ENCODE results near the gene EFCC1. TPM values are rescaled to one million over a fixed set of nuclear protein-coding genes. Genes with fewer than 3 reads are reported as not detected.
A peak's percentile ranks its signal among the peaks of the same experiment; 100 is the strongest.

The EFCC1 gene
- total RNA-seq, 2 experiments from 2014 or later = not detected

DNA sequence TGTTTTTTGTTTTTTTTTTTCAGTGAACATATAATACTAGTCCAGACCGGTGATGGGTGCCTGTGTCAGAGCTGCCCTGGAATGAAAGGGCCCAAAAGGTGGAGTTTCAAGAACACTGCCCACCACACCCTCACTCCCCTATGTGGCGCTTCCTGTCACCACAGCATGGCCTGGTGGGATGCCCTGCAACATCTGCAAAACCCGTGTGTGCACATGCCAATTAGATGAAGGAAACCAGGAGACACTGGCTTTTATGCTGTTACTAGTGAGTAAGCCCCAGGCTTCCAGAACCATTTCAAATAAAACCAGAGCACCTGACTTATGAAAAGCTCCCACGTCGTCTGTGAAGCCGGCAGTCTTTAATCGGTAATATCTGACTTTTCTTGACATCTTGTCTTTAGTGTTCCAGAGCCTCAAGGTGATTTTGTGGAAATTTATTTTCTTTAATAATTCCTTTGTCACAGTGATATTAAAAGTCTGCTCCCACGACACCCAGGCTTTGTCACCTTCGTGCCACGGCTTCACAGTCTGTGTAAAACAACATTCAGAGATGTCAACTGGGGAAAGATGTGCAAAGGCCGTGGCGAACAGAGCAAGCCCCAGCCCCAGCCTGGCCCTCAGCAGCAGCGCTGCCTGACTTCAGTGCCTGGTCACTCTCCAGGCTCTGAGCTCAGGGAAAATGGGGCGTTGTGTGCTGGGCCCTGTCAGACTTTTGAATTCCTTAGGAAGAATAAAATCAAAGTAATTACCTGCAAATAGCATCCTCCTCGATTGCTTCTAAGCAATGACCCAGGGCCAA lies 13.6 kb upstream of the EFCC1 start:
- TF ChIP-seq, protein P1, sequence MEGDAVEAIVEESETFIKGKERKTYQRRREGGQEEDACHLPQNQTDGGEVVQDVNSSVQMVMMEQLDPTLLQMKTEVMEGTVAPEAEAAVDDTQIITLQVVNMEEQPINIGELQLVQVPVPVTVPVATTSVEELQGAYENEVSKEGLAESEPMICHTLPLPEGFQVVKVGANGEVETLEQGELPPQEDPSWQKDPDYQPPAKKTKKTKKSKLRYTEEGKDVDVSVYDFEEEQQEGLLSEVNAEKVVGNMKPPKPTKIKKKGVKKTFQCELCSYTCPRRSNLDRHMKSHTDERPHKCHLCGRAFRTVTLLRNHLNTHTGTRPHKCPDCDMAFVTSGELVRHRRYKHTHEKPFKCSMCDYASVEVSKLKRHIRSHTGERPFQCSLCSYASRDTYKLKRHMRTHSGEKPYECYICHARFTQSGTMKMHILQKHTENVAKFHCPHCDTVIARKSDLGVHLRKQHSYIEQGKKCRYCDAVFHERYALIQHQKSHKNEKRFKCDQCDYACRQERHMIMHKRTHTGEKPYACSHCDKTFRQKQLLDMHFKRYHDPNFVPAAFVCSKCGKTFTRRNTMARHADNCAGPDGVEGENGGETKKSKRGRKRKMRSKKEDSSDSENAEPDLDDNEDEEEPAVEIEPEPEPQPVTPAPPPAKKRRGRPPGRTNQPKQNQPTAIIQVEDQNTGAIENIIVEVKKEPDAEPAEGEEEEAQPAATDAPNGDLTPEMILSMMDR (conservative IDR thresholded peaks at IDR 0.05; ENCODE audit: low read length) = no peak
- TF ChIP-seq EZH2phosphoT487 (IDR thresholded peaks at IDR 0.05; ENCODE audit: borderline replicate concordance, low read depth, low read length) = no peak
- Histone ChIP-seq H3K27ac (ENCODE audit: low read depth, low read length, poor library complexity, severe bottlenecking) (no peak overlapping the region), H3K9me2 (ENCODE audit: insufficient read depth, low read length) (no peaks in the 10 kb centered on the region), H3K36me3 (ENCODE audit: insufficient read depth, low read length) (no peaks in the 10 kb centered on the region), H3K4me3 (ENCODE audit: low read depth, low read length, poor library complexity, severe bottlenecking) (no peak overlapping the region), H3K4me2 (ENCODE audit: low read length) (no peak overlapping the region), H3K4me1 (ENCODE audit: insufficient read depth, low read length, poor library complexity, severe bottlenecking) (no peaks in the 10 kb centered on the region), H4K20me1 (ENCODE audit: insufficient read depth, low read length) (no peaks in the 10 kb centered on the region), H2AFZ (ENCODE audit: low read length) (no peak overlapping the region), H3K9me3 (ENCODE audit: low read length) (no peaks in the 10 kb centered on the region), H3K79me2 (ENCODE audit: insufficient read depth, low read depth, low read length) (no peaks in the 10 kb centered on the region)
- ChIA-PET POLR2A (no interaction called here), CTCF (ENCODE audit: unreplicated experiment) (no interaction called here)
- no TSS peak for BruUV-seq (replicated peaks)
- no peak for DNase-seq (ENCODE audit: low spot score)
- intact Hi-C loops (cut with micrococcal nuclease; ENCODE audit: unreplicated experiment) = no loop called here

DNA sequence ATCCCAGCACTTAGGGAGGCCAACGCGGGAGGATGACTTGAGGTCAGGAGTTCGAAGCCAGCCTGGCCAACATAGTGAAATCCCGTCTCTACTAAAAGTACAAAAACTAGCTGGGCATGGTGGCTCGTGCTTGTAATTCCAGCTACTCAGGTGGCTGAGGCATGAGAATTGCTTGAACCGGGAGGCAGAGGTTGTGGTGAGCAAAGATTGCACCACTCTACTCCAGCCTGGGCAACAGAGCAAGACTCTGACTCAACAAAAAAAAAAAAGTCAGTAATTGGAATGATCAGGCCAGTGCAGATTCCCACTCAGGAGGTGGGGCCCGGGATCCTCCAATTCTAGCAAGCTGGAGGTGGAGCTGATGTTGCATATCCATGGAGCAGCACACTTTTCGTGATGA lies 12.8 kb upstream of the EFCC1 start:
- intact Hi-C loops (cut with micrococcal nuclease; ENCODE audit: unreplicated experiment) = no loop called here
- no peak overlapping the region for H2AFZ ChIP-seq (ENCODE audit: low read length)
- no peaks in the 10 kb centered on the region for H3K9me2 ChIP-seq (ENCODE audit: insufficient read depth, low read length)
- POLR2A ChIA-PET = no interaction called here
- BruUV-seq (replicated peaks) = no TSS peak
- no peak overlapping the region for H3K4me3 ChIP-seq (ENCODE audit: low read depth, low read length, poor library complexity, severe bottlenecking)
- DNase-seq (ENCODE audit: low spot score) = no peak
- CTCF ChIA-PET (ENCODE audit: unreplicated experiment) = no interaction called here
- no peaks in the 10 kb centered on the region for H3K4me1 ChIP-seq (ENCODE audit: insufficient read depth, low read length, poor library complexity, severe bottlenecking)
- no peak overlapping the region for H3K27ac ChIP-seq (ENCODE audit: low read depth, low read length, poor library complexity, severe bottlenecking)
- H3K9me3 ChIP-seq (ENCODE audit: low read length) = no peaks in the 10 kb centered on the region
- no peaks in the 10 kb centered on the region for H3K79me2 ChIP-seq (ENCODE audit: insufficient read depth, low read depth, low read length)
- TF ChIP-seq EZH2phosphoT487 (IDR thresholded peaks at IDR 0.05; ENCODE audit: borderline replicate concordance, low read depth, low read length) = no peak
- TF ChIP-seq, protein P1 (conservative IDR thresholded peaks at IDR 0.05; ENCODE audit: low read length) = no peak
- no peaks in the 10 kb centered on the region for H4K20me1 ChIP-seq (ENCODE audit: insufficient read depth, low read length)
- H3K36me3 ChIP-seq (ENCODE audit: insufficient read depth, low read length) = no peaks in the 10 kb centered on the region
- H3K4me2 ChIP-seq (ENCODE audit: low read length) = no peak overlapping the region

DNA sequence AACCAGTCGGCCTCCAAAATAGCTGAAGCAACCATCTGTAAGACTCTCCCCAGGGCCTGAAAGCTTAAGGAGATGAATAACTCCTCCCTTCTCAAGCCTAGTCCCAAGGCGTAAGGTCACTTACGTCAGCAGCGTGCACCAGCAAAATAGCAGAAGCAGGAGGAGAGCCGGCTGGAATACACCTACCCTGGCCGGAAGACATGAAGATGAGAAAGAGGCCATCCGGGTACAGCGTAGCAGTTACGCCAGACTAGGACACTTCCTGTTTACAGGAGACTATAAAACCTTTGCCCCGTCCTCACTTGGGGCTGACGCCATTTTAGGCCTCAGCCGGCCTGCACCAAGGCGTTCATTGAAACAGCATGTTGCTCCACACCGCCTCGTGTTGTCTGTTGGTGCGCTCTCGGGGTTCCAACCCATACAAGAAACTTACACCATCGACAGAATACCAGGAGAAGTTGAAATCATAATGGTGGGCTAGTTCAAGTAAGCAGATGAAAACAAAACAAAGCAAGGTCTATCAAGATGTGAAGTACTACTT lies 9.7 kb upstream of the EFCC1 start:
- DNase-seq (ENCODE audit: low spot score) = no peak
- no peaks in the 10 kb centered on the region for H3K9me2 ChIP-seq (ENCODE audit: insufficient read depth, low read length)
- peaks cover 29% of the 10 kb centered on the region for H3K4me1 ChIP-seq (ENCODE audit: insufficient read depth, low read length, poor library complexity, severe bottlenecking)
- no peak overlapping the region for H3K4me2 ChIP-seq (ENCODE audit: low read length)
- H3K4me3 ChIP-seq (ENCODE audit: low read depth, low read length, poor library complexity, severe bottlenecking) = no peak overlapping the region
- peak overlapping the region; percentile 47; the same call in 1 of the 2 replicates for H2AFZ ChIP-seq (ENCODE audit: low read length)
- ChIA-PET CTCF (ENCODE audit: unreplicated experiment) (no interaction called here), POLR2A (no interaction called here)
- no peaks in the 10 kb centered on the region for H4K20me1 ChIP-seq (ENCODE audit: insufficient read depth, low read length)
- intact Hi-C loops (cut with micrococcal nuclease; ENCODE audit: unreplicated experiment) = no loop called here
- no peaks in the 10 kb centered on the region for H3K9me3 ChIP-seq (ENCODE audit: low read length)
- H3K27ac ChIP-seq (ENCODE audit: low read depth, low read length, poor library complexity, severe bottlenecking) = no peak overlapping the region
- H3K36me3 ChIP-seq (ENCODE audit: insufficient read depth, low read length) = no peaks in the 10 kb centered on the region
- H3K79me2 ChIP-seq (ENCODE audit: insufficient read depth, low read depth, low read length) = no peaks in the 10 kb centered on the region
- BruUV-seq (replicated peaks) = no TSS peak
- TF ChIP-seq, protein P1 (conservative IDR thresholded peaks at IDR 0.05; ENCODE audit: low read length) = no peak
- no peak for TF ChIP-seq EZH2phosphoT487 (IDR thresholded peaks at IDR 0.05; ENCODE audit: borderline replicate concordance, low read depth, low read length)

Measured in OCI-LY7 (cell line).